OCI-LY1 (cell line): ENCODE measurements around the gene JCAD.

Experiments
- CTCF ChIP-seq: fragments of 200-600 bp; sonication (generic), shearing (Covaris generic); IDR thresholded peaks from 2 replicates; pipeline ENCODE4 v1.5.1; 2017; ENCODE audit warnings: mild to moderate bottlenecking, antibody characterized with exemption, low read length, moderate library complexity, mixed read lengths
- EZH2 ChIP-seq: fragments of 200-600 bp; sonication (generic), shearing (Covaris generic); IDR thresholded peaks from 2 replicates; pipeline ENCODE4 v1.8.0; 2017; ENCODE audit warnings: borderline replicate concordance, mixed run types, mild to moderate bottlenecking, antibody characterized with exemption, low read length, moderate library complexity, mixed read lengths

GRCh38 chr10:30019468-30019867 lies 39.9 kb downstream of the JCAD start:
- TF ChIP-seq CTCF (no peak), EZH2 (no peak)
